A204.1 (cell line): Measurements from ENCODE around the gene ADGB.

Source experiments
- FAIRE-seq: peaks from 2 replicates; lab custom pipeline; 2012; peaks lifted over from hg19 to GRCh38; lab: Jason Lieb, UNC

Gene ADGB

DNA sequence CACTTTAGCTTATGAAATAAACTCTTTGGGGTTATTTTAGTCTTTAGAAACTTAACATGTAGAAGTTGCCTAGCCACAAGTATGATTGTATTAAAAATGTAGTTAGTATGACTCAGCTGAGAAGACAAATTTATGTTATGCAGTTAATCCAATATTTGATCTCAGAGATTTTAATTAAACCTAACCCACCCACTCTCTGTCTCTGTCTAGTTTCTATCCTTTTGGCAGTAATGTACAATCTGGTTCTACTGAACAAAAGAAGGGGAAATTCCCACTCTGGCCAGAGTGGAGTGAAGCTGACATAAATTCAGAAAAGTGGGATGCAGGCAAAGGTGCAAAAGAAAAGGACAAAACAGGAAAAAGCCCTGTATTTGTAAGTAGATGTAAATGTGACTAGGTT, 36.4 kb downstream of the ADGB start:
- no peak for FAIRE-seq

DNA sequence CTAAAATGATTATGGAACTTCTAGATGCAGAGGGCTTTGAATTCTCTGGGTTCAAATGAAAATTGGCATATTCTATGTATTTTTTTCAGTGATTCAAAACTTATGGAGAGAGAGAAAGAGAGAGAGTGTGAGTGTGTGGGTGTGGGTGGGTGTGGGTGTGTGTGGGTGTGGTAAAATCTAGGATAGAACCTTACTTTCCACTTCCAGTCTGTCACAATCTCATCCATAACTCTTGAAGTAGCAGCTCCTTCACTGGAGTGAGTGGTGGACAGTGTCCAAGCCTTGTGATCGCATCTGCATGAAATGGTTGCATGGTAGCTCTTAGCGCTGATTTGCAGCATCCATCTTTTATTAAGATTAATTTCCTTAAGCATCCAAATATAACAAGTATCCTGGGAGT, 37.7 kb downstream of the ADGB start:
- no peak for FAIRE-seq

DNA sequence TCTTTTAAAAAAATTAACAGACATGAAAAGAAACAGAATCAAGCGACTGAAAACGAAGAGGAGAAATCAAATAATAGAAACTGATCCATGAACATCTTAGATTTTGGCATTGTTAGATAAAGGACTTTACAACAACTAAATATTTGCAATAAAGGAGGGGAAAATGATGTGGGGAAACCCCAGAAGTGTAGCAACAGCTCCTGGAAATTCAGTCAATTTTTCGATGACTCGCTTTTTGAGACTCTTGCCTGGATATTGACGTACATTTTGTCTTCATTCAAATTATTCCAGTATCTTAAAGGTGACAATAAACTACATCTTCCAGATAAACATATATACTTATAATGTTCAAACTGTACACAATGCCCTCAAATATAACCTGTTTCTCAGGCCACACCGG, 44.1 kb downstream of the ADGB start:
- FAIRE-seq: no peak

DNA sequence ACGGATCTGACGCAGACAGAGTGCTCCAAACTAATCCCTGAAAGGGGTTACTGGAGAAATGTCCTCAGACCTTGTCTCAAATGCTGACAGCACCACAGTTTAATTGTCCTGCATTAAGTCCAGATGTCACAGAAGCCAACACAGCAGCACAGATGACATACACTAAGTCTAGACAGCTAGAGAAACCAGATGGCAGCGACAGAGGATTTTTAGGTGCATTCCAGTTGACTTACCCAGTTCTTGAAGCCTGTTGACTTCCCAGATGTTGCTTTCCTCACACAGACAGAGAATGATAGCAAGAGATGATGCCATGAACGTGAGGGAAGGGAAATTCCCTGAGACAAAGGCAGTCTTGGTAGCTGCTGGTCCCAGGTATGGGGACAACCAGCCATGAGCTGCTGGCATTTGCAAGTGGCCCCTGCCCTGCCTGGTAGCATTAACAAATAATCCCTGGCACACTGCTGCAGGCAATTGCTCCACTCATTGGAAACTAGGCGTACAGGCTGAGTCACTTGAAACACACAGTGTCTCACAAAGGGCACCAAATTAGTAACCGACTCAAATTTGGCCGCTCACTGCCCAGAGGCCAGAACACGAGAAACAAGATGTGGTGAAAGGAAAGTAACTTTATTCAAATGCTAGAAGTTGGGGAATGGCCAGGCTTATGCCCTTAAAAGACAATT, 52.2 kb downstream of the ADGB start:
- FAIRE-seq: no peak

DNA sequence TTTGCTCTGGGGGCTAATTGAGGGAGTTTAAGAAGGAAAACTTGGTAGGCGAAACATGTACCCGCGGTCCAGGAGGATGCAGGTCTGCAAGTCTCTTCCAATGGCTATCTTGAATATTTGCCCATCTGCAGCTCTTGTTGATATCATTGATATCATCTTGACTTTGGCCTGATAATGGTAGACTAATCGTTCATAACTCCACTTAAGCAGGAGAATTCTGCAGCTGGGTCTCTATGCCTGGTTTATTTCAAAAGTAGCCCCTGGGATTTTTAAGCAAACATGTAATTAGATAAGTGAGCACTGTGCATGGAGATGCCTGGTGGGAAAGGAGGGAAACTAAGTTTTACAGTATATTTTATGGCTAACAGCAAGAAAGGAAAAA, 52.7 kb downstream of the ADGB start:
- no peak for FAIRE-seq

DNA sequence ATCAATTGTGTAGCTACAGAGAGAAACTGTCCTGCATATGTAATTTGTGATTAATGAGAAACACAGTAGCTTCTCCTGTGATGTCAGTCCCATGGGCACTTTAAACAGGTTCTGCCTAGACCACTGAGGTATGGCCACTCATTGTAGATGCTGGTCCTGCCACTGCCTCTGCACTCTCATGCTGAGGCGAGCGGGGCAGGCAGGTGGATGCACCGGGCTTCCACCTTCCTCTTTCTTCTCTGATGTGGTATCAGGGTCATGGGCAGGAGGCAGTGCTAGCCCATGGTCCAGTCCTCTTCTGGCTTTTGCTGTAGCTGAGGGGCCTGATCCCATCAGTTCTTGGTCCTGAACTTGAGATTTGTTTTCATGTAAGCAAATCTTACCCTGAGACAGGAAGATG, 58.7 kb downstream of the ADGB start:
- FAIRE-seq: no peak

DNA sequence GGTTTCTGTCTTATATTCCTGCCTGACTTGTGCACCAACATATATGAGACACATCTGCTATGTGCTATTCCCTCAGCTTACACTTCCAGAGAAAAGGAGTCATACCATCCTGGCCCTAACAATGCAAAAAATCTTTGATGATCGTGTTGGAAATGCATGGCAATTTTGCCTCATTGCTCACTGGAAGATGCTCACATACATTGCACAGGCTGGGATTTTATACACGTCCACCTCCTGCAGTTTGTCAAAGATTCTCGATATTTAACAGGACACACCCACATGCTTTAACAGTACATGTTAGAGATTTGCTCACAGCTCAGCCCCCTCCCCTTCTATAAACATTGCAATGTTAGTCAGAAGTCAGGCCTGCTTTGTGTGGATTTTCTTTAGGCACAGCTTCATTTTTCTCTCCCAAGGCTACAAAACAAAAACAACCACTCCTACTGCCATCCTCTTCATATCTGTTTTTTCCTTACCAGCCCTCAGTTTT, 66.1 kb downstream of the ADGB start:
- FAIRE-seq: no peak

DNA sequence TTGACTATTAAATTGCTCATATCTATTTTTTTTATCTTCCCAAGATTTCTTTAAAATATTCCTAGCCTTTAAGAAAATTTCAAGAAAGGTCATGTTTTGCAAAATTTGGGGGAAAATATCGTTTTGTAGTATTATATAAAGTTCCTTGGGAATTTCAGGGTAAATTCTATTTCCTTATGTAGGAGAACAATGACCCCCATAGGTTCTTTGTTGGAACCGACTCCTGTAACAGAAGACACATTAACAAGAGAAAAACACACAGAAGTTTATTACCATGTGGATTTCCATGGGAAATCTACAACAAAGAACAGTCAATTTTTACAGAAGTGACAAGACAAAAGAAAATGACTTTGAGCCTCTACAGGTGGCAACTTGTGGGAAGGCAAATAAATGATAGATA, 68.1 kb downstream of the ADGB start:
- FAIRE-seq: no peak

DNA sequence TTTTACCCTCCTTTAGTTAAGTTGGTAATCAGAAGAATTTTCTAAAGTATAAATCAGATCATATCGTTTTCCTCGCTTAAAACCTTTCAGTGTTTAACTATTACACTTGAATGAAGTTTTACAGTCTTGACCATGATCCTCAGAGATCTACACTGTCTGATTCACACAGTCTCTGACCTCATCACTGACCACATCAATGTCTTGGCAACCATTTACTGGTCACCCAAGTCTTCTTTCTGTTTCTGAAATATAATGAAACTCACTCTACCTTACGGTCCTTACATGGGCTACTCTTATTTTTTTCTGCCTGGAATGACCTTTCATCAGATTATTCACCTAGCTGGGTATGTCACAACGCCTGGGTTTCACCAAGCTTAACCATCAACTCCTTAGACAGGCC, 71.4 kb downstream of the ADGB start:
- FAIRE-seq: no peak

DNA sequence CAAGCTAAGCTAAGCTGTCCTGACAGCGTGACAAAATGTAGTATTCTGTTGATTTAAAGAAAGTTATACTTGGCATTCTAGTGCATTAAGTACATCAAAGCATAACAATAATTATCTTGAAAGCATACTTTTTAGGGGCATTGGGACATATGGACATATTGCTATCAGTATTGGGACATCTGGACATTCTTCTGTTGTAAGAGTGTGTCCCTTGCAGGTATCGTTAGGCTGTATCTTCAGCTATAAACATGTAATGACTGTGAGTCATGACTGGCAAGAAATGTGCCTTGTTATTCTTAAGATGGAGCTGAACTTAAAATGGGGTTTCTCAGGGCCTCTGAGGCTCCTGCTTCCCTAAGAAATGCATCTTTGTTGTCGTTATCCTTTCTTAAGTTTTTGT, 74.3 kb downstream of the ADGB start:
- no peak for FAIRE-seq

DNA sequence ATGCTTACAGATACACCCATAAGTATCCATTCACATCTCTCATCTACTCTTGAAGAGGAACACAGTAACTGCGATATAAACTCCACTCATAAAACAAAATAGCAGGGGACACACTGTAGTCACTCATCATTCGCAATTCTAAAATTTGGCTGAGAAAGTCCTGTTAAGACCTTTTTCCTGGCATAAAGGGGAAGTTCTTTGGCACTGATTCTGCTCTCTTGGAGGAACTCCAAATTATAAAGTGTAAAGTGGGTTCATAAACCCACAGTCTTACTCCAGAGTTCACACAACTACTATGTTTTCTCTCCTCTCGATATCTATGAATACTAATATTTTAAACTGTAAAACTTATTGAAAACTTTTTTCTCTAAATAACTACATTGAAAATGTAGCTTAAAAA, 80.6 kb downstream of the ADGB start:
- FAIRE-seq: no peak

DNA sequence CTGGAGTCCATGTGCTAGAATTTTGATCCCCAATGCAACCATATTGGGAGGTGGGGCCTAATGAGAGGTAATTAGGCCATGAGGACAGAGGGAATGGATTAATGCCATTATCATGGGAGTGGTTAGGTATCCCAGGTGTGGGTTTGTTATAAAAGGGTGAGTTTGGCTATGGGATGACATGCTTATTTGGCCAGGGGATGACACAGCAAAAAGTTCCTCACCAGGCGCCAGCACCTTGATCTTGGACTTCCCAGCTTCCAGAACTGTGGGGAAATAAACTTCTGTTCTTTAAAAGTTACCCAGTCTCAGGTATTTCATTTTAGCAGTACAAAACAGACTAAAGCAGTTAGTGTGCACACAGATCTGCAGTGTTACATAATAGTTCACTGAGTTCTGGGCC, 84.1 kb downstream of the ADGB start:
- FAIRE-seq: no peak

DNA sequence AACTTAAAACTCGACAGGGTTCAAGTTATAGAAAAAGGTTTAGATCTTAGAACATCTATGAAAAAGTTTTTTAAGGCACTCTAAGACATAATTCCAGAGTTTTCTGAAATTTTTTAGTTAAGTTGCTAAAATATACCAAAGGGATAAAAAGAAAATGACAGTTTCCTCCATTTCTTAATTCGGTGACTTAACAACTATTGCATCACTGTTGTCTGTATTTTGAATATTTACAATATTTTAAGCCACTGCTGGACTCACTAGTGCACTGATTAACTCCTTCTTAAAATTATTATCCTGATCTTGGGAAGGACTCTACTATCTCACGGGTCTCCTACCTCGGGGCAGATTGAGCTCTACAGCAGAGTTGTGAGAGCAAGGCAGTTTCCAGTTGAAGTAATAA, 91.0 kb downstream of the ADGB start:
- no peak for FAIRE-seq

DNA sequence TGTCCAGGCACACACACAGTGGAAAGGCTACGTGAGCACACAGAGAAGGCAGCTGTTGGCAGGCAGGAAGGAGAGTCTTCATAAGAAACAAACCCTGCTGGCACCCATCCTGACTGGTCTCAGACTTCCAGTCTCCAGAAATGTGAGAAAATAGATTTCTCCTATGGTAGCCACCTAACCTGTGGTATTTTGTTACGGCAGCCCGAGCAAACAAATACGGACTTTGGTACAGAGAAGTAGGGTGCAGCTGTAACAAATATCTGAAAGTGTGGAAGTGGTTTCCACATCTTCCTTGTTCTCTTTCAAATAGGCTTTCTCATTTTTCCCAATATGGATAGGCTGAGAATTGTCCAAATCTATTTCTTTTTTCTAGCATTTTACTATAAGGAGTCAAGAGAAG, 94.6 kb downstream of the ADGB start:
- FAIRE-seq: no peak

DNA sequence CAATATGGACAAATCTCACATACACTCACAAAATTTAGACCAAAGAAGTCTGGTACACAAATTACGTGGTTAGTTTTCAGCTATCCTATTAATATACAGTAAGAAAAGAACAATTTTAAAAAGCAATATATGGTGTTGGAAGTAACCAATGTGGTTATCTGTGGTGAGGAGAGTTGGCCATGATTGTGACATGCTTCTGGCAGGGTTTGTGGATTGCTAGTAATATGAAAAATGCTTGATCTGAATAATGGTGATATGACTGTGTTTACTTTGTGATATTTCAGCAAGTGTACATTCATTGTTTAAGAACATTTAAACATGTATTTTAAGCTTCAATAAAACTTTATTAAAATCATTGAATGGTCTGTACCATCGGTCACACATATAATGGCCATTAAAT, 99.1 kb downstream of the ADGB start:
- no peak for FAIRE-seq

DNA sequence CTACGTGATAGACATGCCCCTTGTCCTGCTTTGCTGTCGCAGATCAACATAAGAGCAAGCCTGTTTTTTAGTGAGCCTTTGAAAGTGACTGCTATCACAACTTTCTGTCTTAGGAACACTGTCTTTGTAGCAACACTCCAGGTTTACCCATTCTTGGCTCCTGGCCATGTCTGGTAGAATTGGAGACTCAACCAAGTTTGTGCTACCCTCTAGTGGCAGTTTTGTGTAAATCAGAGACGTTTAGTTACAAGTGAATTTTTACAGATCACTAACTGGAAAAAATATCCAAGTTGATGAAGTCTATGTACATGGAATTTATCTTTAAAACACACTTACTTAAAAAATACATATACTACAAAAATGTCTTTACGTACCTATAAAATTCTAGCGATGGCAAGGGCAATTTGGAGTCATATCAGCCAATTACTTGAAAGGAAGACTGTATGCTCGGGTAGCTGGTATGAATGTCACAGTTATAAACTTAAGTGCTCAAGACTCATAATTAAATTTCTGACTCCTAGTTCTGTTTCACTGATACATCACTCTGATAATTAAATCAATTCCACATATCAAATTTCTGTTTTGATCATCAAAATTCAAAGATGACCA, 101.4 kb downstream of the ADGB start:
- peak; percentile 95 for FAIRE-seq

DNA sequence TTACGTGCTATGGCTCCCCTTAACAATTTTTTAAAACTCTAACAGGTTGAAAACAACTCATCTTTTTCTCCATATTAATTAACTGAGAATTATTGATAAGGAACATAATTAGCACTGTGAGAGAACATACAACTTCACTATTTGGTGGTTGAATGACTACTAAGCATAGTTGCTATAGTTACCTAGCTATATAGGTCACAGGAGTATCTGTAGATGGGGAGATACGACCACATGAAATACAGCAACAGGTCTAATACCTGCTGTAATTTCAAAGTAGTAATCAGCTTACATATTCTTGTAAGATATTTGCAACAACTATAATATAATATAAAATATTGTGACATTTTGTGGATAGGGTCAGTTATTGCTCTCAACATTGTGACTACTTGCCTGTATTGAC, 102.9 kb downstream of the ADGB start:
- FAIRE-seq: no peak

DNA sequence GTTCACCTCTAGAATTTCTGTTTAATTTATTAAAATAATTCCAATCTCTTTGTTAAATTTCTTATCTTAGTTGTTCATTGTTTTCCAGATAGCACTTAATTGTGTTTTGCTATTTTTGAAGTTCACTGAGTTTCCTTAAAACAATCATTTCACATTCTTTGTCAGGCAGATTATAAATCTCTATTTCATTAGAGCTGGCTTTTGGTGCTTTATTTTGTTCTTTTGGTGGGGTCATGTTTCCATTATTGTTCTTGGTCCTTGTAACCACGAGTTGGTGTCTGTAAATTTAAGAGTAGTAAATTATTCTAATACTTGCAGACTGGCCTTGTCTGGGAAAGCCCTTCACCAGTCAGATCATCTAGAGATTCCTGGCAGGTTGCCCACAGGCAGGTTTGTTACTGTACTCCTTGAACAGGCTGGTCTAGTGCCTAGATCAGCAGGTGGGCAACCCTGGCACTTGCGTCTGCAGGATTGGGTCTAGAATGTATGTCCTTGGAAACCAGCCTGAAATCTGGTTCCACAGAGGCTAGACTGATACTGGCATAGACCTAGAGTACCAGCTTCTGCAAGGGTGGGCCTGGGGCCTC, 110.4 kb downstream of the ADGB start:
- no peak for FAIRE-seq

DNA sequence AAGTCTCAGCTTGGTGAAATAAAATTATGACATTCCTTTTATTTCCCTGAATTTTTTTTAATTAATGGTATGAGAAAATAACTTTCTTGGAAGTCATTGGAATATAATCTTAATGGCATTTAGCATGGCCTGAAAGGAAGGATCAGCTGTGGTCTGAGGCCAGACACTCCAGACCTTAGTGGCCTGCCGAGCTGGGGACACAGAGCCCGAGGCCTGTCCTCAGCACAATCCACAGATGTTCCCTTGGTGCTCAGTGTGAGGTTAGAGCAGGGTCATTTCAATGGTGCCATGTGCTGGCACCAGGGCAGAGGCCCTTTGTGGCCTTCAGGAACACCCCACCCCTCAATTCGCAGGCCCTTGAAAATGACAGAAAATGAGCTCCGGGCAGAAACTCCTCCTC, 120.6 kb downstream of the ADGB start:
- FAIRE-seq: no peak

DNA sequence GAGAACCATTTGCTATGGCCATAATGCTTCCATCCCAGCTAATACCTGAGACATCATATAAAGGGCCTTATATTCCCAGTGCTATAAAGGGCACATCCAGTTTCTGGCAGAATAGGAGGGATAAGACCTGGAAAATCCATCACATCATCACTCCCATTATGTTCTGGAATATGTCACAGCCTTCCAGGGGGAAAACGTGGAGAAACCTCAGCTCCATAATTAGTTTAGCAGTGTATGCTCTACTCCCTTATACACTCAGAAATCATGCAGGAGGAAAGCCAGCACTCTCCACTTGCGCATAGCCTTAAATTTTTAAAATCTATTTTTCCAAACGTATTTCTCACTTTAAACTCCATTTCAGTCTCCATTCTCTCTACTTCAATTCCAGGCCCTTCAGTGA, 140.9 kb downstream of the ADGB start:
- FAIRE-seq: no peak

DNA sequence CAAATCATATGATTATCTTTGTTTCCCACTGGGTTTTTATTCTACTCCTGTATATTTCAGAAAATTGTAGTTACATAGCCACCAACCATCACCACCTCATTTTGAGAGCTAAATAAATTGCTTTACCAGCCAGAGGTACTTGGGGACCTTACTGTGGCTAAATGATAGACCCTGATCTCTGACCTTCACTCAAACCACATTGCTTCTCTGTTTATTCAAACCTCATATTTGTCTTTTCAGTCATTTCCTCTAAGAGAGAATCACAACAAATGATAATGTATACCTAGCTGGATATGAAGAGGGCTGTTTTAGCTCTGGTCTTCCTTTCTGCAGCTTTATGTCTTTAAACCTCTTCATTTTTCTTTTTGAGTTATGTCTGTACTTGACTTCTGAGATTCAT, 142.8 kb downstream of the ADGB start:
- FAIRE-seq: no peak

DNA sequence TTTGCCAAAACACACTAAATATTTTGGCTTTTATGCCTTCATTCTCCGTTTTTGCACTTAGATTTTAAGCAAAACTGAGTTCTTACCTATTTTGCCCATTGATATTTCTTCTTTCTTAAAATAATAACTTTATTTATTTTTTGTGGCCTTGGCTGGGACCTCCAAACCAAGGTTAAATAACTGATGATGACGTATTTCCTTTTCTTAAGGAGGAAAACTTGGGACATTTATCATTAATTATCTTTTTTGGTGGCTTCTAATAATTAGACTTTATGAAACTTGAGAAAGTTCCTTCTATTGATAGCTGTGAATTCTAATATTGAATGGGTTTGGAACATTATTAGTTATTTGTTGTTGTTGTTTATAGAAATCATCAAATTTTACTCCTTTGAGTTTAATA, 154.5 kb downstream of the ADGB start:
- FAIRE-seq: no peak

DNA sequence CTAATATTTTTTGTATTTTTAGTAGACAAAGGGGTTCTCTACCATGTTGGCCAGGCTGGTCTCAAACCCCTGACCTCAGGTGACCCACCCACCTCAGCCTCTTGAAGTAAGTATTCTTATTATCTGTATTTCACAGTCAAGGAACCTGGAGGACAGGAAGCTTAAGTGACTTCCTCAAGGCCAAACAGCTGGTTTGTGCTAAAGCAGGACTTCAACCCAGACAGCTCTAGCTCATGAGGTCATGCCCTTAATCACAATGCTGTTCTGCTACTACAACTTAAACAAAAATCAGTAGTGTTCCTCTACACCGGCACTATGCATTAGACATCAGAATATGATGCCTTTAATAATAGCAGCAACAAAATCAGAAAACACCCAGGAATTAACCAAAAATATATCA, 168.9 kb downstream of the ADGB start:
- no peak for FAIRE-seq

DNA sequence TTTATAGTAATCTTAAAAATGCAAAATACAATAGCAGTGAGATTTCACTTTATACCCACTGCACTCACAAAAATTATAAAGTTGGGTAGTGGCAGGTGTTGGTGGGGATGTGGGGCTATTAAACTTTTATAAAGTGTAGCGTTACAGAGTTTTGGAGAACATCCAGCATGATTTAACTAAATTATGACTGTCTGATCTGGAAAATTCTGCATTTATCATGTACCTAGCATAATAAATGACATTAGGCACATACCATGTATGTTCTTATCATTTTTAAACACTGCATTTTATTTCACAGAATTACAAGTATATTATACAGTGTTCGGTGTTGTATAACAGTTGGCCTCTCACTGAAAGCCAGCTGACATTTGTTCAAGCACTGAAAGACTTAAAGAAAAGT, 169.9 kb downstream of the ADGB start:
- no peak for FAIRE-seq
